ENCODE data around the gene KRT78.
"Not testable (repeated sequence)": the region's sequence is repeated elsewhere in the genome, so short reads cannot be mapped to it uniquely, and the experiment has no call there.

The KRT78 gene

GRCh38 chr12:52796429-52796794 is 52.4 kb downstream of the KRT78 start:
- DNase-seq (ENCODE audit: low read depth): no peak

- no peak for DNase-seq (ENCODE audit: low read depth)
Observed at GRCh38 chr12:52795694-52796428, 52.9 kb downstream of the KRT78 start, which contains the start of gene KRT3. KRT3 (minus strand) TSS chr12:52796117; CDS start chr12:52796042, 75 bp downstream.

GRCh38 chr12:52795332-52795674 is 53.5 kb downstream of the KRT78 start:
- DNase-seq (ENCODE audit: low read depth): not testable (repeated sequence)

GRCh38 chr12:52794479-52795331 is 54.1 kb downstream of the KRT78 start:
- no peak for DNase-seq (ENCODE audit: low read depth)

GRCh38 chr12:52792185-52793029 is 56.4 kb downstream of the KRT78 start:
- no peak for DNase-seq (ENCODE audit: low read depth)

GRCh38 chr12:52791271-52792184 is 57.3 kb downstream of the KRT78 start:
- DNase-seq (ENCODE audit: low read depth): no peak

- no peak for DNase-seq (ENCODE audit: low read depth)
Observed at GRCh38 chr12:52790427-52791270, 58.1 kb downstream of the KRT78 start.

GRCh38 chr12:52789637-52790426 is 59.0 kb downstream of the KRT78 start:
- DNase-seq (ENCODE audit: low read depth): no peak

- no peak for DNase-seq (ENCODE audit: low read depth)
Observed at GRCh38 chr12:52788876-52789636, 59.7 kb downstream of the KRT78 start.

- DNase-seq (ENCODE audit: low read depth): no peak
Observed at GRCh38 chr12:52788192-52788875, 60.5 kb downstream of the KRT78 start.

Measured in activated T-cell treated with anti-CD3 and anti-CD28 coated beads for 1 hour (primary cell).